ENCODE data around the gene SUPT3H. TPM values are rescaled to one million over a fixed set of nuclear protein-coding genes. Genes with fewer than 3 reads are reported as not detected.

The SUPT3H gene
- total RNA-seq, 3 donors from 2014 or later: 3.0 to 8.1 (median 3.5) TPM

- Histone ChIP-seq H3K9me3 (no peaks in the 10 kb centered on the region), H3K4me3 (no peak overlapping the region), H3K4me1 (ENCODE audit: low read depth) (peaks cover 12% of the 10 kb centered on the region), H3K36me3 (ENCODE audit: low read depth) (no peaks in the 10 kb centered on the region)
- no peak for DNase-seq
- no peak for TF ChIP-seq CTCF (IDR thresholded peaks at IDR 0.05)
- intact Hi-C loops (cut with DNase I, micrococcal nuclease): no loop called here
- ATAC-seq: no peak
Measured at GRCh38 chr6:45375449-45375848, 2.3 kb downstream of the SUPT3H start.

- intact Hi-C loops (cut with DNase I, micrococcal nuclease): no loop called here
- Histone ChIP-seq H3K9me3 (no peaks in the 10 kb centered on the region), H3K4me3 (no peak overlapping the region), H3K36me3 (ENCODE audit: low read depth) (no peaks in the 10 kb centered on the region), H3K4me1 (ENCODE audit: low read depth) (peaks cover 11% of the 10 kb centered on the region)
- ATAC-seq: no peak
- no peak for TF ChIP-seq CTCF (IDR thresholded peaks at IDR 0.05)
- DNase-seq: no peak
Measured at GRCh38 chr6:45371924-45372573, 5.7 kb downstream of the SUPT3H start.

GRCh38 chr6:45369870-45370269 lies 7.9 kb downstream of the SUPT3H start:
- H3K36me3 ChIP-seq (ENCODE audit: low read depth): no peaks in the 10 kb centered on the region
- no peak for DNase-seq
- no peak for ATAC-seq
- TF ChIP-seq CTCF (IDR thresholded peaks at IDR 0.05): no peak
- peaks cover 2% of the 10 kb centered on the region for H3K4me1 ChIP-seq (ENCODE audit: low read depth)
- intact Hi-C loops (cut with DNase I, micrococcal nuclease): no loop called here
- no peak overlapping the region for H3K4me3 ChIP-seq
- H3K9me3 ChIP-seq: no peaks in the 10 kb centered on the region

- Histone ChIP-seq H3K36me3 (ENCODE audit: low read depth) (no peaks in the 10 kb centered on the region), H3K4me3 (no peak overlapping the region), H3K9me3 (no peaks in the 10 kb centered on the region), H3K4me1 (ENCODE audit: low read depth) (peaks cover 2% of the 10 kb centered on the region)
- ATAC-seq: no peak
- intact Hi-C loops (cut with DNase I, micrococcal nuclease): no loop called here
- no peak for TF ChIP-seq CTCF (IDR thresholded peaks at IDR 0.05)
- no peak for DNase-seq
Measured at GRCh38 chr6:45367999-45368398, 9.7 kb downstream of the SUPT3H start.

GRCh38 chr6:45366534-45366933 lies 11.2 kb downstream of the SUPT3H start:
- ATAC-seq (no peak), DNase-seq (no peak)
- Histone ChIP-seq H3K36me3 (ENCODE audit: low read depth) (no peaks in the 10 kb centered on the region), H3K4me3 (no peak overlapping the region), H3K9me3 (no peaks in the 10 kb centered on the region), H3K4me1 (ENCODE audit: low read depth) (peaks cover 2% of the 10 kb centered on the region)
- no peak for TF ChIP-seq CTCF (IDR thresholded peaks at IDR 0.05)
- intact Hi-C loops (cut with DNase I, micrococcal nuclease): no loop called here

- Histone ChIP-seq H3K9me3 (no peaks in the 10 kb centered on the region), H3K36me3 (ENCODE audit: low read depth) (no peaks in the 10 kb centered on the region), H3K4me1 (ENCODE audit: low read depth) (no peaks in the 10 kb centered on the region), H3K4me3 (no peak overlapping the region)
- DNase-seq (no peak), ATAC-seq (no peak)
- intact Hi-C loops (cut with DNase I, micrococcal nuclease): no loop called here
- no peak for TF ChIP-seq CTCF (IDR thresholded peaks at IDR 0.05)
Measured at GRCh38 chr6:45365036-45365435, 12.7 kb downstream of the SUPT3H start.

Measured in mucosa of descending colon (tissue), 3 donors.